Measurements from ENCODE around the gene ALX4. TPM values are rescaled to one million over a fixed set of nuclear protein-coding genes. Genes with fewer than 3 reads are reported as not detected.

Gene ALX4
- total RNA-seq, result under 1 TPM in 1 of 4 donors, not detected in 3; 0.31 TPM

- 0% methylated on average over 2 of the region's 71 CpGs; no CpG with 5 or more reads in 1 of the 2 donors for WGBS, 2 donors (ENCODE audit: low coverage in 1 of 2)
- Histone ChIP-seq H3K4me1 (peaks cover 0 to 48% (median 24%) of the 10 kb centered on the region in 3 donors), H3K4me3 (peak within 1 kb of the TSS in 1 of 2 donors; percentile 44), H3K36me3 (no peaks in the 10 kb centered on the region), H3K27ac (peak within 1 kb of the TSS in 1 of 4 donors; percentile 25), H3K27me3 (peaks cover 100% of the 10 kb centered on the region), H3K9me3 (peaks cover 0 to 11% (median 0%) of the 10 kb centered on the region in 3 donors)
- ATAC-seq, result peak; percentile 49
- TF ChIP-seq POLR2A (IDR thresholded peaks at IDR 0.05) (no peak), POLR2AphosphoS5 (IDR thresholded peaks at IDR 0.05) (no peak), CTCF (IDR thresholded peaks at IDR 0.05) (no peak), EP300 (IDR thresholded peaks at IDR 0.05) (no peak)
Observed at GRCh38 chr11:44309478-44310205, at the start of gene ALX4. Gene ALX4, minus strand, starts transcription at chr11:44310139. Its CDS starts 77 bp downstream, at chr11:44310062.

GRCh38 chr11:44359162-44359561 lies 49.2 kb upstream of the ALX4 start:
- no peaks in the 10 kb centered on the region for H3K4me1 ChIP-seq
- no peak for ATAC-seq
- 33 to 71% methylated on average over 4 to 7 of the region's 12 CpGs for WGBS, 2 donors (ENCODE audit: low coverage in 1 of 2)
- peaks cover 0 to 14% (median 0%) of the 10 kb centered on the region in 3 donors for H3K9me3 ChIP-seq
- H3K27ac ChIP-seq, result no peak overlapping the region
- TF ChIP-seq POLR2A (IDR thresholded peaks at IDR 0.05), result no peak
- TF ChIP-seq EP300 (IDR thresholded peaks at IDR 0.05), result no peak
- no peak for TF ChIP-seq CTCF (IDR thresholded peaks at IDR 0.05)
- TF ChIP-seq POLR2AphosphoS5 (IDR thresholded peaks at IDR 0.05), result no peak
- H3K36me3 ChIP-seq, result no peaks in the 10 kb centered on the region
- peaks cover 32% of the 10 kb centered on the region for H3K27me3 ChIP-seq
- H3K4me3 ChIP-seq, result no peak overlapping the region

GRCh38 chr11:44358713-44359112 lies 48.8 kb upstream of the ALX4 start:
- Histone ChIP-seq H3K27ac (no peak overlapping the region), H3K9me3 (peaks cover 0 to 10% (median 0%) of the 10 kb centered on the region in 3 donors), H3K36me3 (no peaks in the 10 kb centered on the region), H3K4me1 (no peaks in the 10 kb centered on the region), H3K27me3 (peaks cover 30% of the 10 kb centered on the region), H3K4me3 (no peak overlapping the region)
- ATAC-seq, result no peak
- WGBS, 2 donors (ENCODE audit: low coverage in 1 of 2), result 72 to 76% methylated on average over 3 to 5 of the region's 7 CpGs
- TF ChIP-seq POLR2A (IDR thresholded peaks at IDR 0.05) (no peak), POLR2AphosphoS5 (IDR thresholded peaks at IDR 0.05) (no peak), EP300 (IDR thresholded peaks at IDR 0.05) (no peak), CTCF (IDR thresholded peaks at IDR 0.05) (no peak)

GRCh38 chr11:44357711-44358110 lies 47.8 kb upstream of the ALX4 start:
- Histone ChIP-seq H3K36me3 (no peaks in the 10 kb centered on the region), H3K4me1 (no peaks in the 10 kb centered on the region), H3K9me3 (no peaks in the 10 kb centered on the region), H3K4me3 (no peak overlapping the region), H3K27me3 (peaks cover 23% of the 10 kb centered on the region), H3K27ac (no peak overlapping the region)
- WGBS, 2 donors (ENCODE audit: low coverage in 1 of 2), result 80 to 89% methylated on average over 3 of the region's 3 CpGs
- ATAC-seq, result no peak
- TF ChIP-seq POLR2AphosphoS5 (IDR thresholded peaks at IDR 0.05), result no peak
- TF ChIP-seq EP300 (IDR thresholded peaks at IDR 0.05), result no peak

- Histone ChIP-seq H3K36me3 (no peaks in the 10 kb centered on the region), H3K9me3 (no peaks in the 10 kb centered on the region), H3K27ac (no peak overlapping the region), H3K4me3 (no peak overlapping the region), H3K4me1 (no peaks in the 10 kb centered on the region), H3K27me3 (peaks cover 23% of the 10 kb centered on the region)
- no CpG with 5 or more reads among the region's 5 CpGs for WGBS, 2 donors (ENCODE audit: low coverage in 1 of 2)
- TF ChIP-seq CTCF (IDR thresholded peaks at IDR 0.05) (no peak), POLR2AphosphoS5 (IDR thresholded peaks at IDR 0.05) (no peak), POLR2A (IDR thresholded peaks at IDR 0.05) (no peak)
- no peak for ATAC-seq
Observed at GRCh38 chr11:44356351-44356750, 46.4 kb upstream of the ALX4 start.

Measured in gastroesophageal sphincter (tissue), 4 donors.